ENCODE data around the gene POLR2L.

The POLR2L gene

DNA sequence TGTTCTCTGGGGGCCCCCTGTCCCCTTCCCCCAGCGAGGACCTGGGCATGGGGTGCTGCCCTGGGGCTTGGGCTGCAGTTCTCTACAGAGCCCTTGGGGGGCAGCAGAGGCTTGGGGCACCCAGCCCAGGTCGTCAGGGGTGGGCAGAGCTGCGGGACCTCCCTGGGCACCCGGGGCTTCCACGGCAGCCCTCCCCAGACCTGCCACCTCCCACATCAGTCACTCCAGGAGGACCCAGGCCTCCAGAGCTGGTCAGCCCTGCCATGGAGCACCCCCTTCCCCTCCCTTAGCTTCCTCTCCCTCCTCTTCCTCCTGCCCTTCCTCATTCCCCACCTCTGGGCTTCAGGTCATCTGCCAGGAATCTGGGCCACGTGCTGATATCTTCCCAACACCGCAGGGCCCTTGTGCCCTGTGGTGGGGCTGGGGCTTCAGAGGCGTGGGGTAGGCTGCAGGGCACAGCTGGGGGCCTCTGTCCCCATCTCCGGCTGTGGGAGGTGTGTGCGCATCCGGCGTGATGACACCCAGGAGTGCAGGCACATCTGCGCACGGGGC is 6.1 kb upstream of the POLR2L start:
- TF ChIP-seq, protein P1, sequence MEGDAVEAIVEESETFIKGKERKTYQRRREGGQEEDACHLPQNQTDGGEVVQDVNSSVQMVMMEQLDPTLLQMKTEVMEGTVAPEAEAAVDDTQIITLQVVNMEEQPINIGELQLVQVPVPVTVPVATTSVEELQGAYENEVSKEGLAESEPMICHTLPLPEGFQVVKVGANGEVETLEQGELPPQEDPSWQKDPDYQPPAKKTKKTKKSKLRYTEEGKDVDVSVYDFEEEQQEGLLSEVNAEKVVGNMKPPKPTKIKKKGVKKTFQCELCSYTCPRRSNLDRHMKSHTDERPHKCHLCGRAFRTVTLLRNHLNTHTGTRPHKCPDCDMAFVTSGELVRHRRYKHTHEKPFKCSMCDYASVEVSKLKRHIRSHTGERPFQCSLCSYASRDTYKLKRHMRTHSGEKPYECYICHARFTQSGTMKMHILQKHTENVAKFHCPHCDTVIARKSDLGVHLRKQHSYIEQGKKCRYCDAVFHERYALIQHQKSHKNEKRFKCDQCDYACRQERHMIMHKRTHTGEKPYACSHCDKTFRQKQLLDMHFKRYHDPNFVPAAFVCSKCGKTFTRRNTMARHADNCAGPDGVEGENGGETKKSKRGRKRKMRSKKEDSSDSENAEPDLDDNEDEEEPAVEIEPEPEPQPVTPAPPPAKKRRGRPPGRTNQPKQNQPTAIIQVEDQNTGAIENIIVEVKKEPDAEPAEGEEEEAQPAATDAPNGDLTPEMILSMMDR (IDR thresholded peaks at IDR 0.05; ENCODE audit: extremely low read depth, missing control alignments) = peak; percentile 84
- DNase-seq (ENCODE audit: low spot score) = peak; percentile 92

DNA sequence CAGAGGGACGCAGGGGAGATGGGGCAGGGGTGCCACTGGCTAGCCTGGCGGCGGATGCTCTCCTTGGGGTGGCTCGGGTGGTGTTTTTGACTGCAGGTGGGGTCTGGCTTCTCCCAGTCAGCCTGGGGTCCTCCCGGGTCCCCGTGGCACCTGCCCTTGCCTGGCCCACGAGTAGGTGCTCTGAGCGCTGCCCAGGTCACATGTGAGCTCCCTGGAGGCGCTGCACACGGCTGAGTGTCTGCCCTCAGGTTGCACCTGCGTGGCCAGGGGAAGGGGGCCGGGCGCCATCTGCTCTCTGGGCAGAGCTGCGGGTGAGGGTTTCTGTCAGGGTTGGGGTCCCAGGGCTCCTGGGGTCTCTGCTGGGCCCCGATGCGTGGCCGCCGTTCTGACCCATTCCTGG is 5.5 kb upstream of the POLR2L start:
- DNase-seq (ENCODE audit: low spot score) = no peak
- TF ChIP-seq, protein P1 (IDR thresholded peaks at IDR 0.05; ENCODE audit: extremely low read depth, missing control alignments) = no peak

DNA sequence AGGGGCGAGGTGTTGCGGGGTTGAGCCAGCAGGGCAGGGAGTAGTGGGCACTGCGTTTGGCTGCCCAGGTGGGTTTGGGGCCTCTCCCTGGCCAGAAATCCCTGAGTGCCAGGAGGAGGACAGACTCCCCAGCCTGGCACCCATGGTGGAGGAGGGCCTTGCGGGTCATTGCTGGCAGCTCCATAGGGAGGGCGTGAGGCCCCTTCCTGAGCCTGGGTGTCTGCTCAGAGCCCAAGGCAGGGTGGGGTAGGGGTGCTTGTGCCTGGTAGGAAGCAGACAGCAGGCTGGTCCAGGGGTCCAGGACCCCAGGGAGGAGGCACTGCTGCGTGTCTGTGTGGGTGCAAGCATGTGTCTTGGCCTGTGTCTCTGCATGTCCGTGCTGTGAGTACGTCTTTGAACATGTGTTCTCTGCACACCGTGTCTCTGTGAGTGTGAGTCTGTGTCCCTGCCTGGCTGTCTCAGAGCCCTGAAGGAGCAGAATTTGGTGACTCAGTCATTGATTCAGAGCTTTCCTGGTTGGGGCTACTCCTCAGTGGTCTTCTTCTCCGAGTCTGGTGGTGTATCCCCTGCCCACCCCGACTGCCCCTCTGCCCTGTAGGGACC is 4.3 kb upstream of the POLR2L start:
- TF ChIP-seq, protein P1 (IDR thresholded peaks at IDR 0.05; ENCODE audit: extremely low read depth, missing control alignments) = no peak
- DNase-seq (ENCODE audit: low spot score) = no peak

DNA sequence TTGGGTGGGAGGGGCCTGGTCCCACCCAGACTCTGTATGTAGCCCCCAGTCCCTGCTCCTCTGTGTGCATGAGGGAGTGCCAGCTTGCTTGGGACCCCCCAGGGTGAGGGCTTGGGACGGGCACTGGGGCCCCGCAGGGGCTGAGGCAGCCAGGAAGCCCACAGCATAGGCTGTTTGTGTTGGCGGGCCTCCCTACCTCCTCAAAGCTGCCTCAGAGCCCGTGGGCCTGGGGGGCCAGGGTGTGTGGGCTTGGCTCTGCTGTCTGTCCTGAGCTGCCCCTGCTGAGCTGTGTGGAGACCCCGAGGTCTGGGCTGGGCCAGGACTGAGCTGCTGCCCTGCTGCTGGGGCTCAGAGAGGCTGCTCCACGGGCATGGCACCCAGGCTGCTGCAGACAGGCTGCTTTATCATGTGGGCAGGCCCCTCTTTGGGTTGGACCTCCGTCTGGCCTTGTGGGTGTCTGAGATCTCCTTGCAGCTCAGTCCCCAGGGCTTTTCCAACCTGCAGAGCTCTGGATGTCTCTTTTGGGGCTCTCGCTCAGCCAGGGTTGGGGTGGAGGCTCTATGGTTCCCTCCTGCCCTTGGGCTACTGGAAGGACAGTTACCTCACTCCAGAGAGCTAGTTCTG is 3.7 kb upstream of the POLR2L start:
- TF ChIP-seq, protein P1 (IDR thresholded peaks at IDR 0.05; ENCODE audit: extremely low read depth, missing control alignments) = no peak
- DNase-seq (ENCODE audit: low spot score) = no peak

DNA sequence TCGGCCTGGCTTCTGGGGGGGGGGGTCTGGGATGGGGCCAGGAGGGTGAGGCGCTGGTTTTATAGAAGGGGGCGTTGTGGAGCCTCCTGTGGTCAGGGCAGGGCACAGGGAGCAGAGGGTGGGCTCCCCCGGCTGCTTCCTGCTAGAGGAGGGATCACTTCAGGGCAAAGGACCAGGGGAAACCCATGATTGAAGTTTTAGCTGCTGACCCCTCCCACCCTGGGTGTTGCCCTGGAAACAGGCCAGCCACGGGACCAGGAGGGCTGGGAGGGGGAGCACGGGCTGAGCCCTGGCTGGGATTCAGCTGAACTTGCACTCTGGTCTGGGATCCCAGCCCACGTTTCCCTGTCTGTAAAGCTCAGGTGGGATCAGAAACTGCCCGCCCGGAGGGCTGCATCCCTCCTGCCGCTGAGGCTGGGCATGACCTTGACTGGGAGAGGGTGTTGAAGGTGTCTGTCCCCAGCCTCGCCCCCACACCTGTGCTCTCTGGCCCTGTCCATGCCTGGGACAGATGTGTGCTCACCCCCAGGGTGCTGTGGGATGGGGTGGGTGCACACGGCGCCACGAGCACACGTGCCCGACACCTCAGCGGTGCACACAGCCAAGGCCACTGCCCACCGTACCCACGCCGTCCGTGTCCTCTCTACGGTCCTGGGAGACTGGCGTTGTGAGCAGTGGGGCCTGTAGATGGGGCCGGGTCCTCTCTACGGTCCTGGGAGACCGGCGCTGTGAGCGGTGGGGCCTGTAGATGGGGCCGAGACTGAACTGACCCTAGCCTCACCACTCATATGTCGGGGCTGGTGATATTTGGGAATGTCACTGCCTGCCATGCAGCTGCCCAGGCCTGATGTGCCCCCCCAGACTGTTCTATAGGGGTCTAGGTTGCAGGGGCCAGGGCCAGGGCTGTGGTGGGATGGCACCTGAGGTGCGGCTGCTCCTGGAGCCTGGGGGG is 2.6 kb upstream of the POLR2L start:
- DNase-seq (ENCODE audit: low spot score) = peak; percentile 80
- TF ChIP-seq, protein P1 (IDR thresholded peaks at IDR 0.05; ENCODE audit: extremely low read depth, missing control alignments) = no peak

DNA sequence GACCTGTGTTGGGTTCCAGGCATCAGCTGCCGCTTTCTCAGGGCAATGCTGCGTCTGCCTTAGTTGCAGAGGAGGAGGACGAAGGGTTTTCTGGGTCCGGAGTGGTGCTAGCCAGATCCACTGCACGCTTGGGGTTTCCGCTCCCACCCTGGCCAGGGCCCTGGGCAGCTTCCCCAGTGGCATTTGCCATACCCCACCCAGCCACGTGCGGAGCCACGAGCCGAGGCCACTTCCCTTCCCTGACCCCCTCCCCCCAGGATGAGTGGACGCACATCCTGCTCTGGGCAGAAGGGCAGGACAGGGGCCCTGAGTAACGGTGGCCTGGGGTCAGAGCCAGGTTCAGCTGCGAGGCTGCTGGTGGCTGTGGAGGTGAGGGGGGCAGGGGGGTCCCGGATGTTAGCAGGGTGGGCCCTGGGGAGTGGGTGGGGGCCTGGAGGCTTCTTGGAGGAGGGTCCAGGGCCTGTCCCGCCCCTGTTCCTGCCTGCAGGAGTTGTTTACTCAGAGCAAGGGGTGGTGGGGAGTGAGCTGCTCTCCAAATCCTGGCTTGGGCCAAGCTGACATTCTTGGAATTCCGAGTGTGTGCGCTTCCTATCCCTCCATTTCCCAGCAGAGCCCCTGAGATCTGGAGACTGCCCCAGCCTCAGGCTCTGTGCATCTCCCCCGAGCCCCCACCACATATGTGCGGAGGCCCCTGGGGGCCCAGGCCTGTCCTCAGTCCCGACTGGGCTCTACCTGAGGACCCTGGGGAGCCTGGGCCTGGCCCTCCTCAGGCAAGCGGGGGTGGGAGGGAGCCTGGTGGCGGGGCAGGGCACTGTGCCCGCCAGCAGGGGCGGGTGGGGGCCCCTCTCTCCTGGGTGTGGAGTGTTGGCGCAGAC is 1.7 kb upstream of the POLR2L start:
- DNase-seq (ENCODE audit: low spot score) = no peak
- TF ChIP-seq, protein P1 (IDR thresholded peaks at IDR 0.05; ENCODE audit: extremely low read depth, missing control alignments) = no peak
